ACC112 (cell line): ENCODE data around the gene PGF.
"Not testable (repeated sequence)": the region's sequence is repeated elsewhere in the genome, so short reads cannot be mapped to it uniquely, and the experiment has no call there.

Experiments
- H2AFZ ChIP-seq: fragments of 200-600 bp; sonication (generic); one replicate; pipeline ENCODE4 v1.6.0; 2017; ENCODE audit warnings: antibody characterized with exemption, low read length; ENCODE audit not compliant: unreplicated experiment
- H3K27ac ChIP-seq: fragments of 200-600 bp; sonication (generic); 2 replicates; pipeline ENCODE4 v1.5.1; 2014; ENCODE audit warnings: low read depth, mild to moderate bottlenecking, antibody characterized with exemption, low read length, moderate library complexity
- H3K27me3 ChIP-seq: fragments of 200-600 bp; sonication (generic); 2 replicates; pipeline ENCODE4 v1.6.1; 2014; ENCODE audit warnings: mild to moderate bottlenecking, antibody characterized with exemption, low read length, moderate library complexity, mixed read lengths; ENCODE audit not compliant: insufficient read depth
- H3K36me3 ChIP-seq: fragments of 200-600 bp; sonication (generic); 2 replicates; pipeline ENCODE4 v1.6.1; 2016; ENCODE audit warnings: mild to moderate bottlenecking, antibody characterized with exemption, low read length, moderate library complexity, mixed read lengths; ENCODE audit not compliant: insufficient read depth
- H3K4me1 ChIP-seq: fragments of 200-600 bp; sonication (generic); one replicate; pipeline ENCODE4 v1.6.1; 2016; ENCODE audit warnings: low read length, mixed read lengths; ENCODE audit not compliant: insufficient read depth, unreplicated experiment, control insufficient read depth
- H3K4me3 ChIP-seq: fragments of 200-600 bp; sonication (generic); 2 replicates; pipeline ENCODE4 v1.5.1; 2014; ENCODE audit warnings: mild to moderate bottlenecking, low read depth, low read length
- H3K79me2 ChIP-seq: fragments of 200-600 bp; sonication (generic); one replicate; pipeline ENCODE4 v1.6.0; 2016; ENCODE audit warnings: low read length; ENCODE audit not compliant: control insufficient read depth, unreplicated experiment, insufficient read depth

The PGF gene

GRCh38 chr14:74955229-74956026, at the start of gene PGF:
PGF (minus strand) TSS chr14:74955597; CDS start chr14:74955242, 355 bp downstream.
- Histone ChIP-seq H3K4me3 (peak within 1 kb of the TSS; percentile 77), H3K36me3 (no peaks in the 10 kb centered on the region), H3K4me1 (no peaks in the 10 kb centered on the region), H3K27ac (no peak within 1 kb of the TSS), H3K27me3 (peaks cover 3% of the 10 kb centered on the region; the same call in 1 of the 2 replicates), H2AFZ (peak within 1 kb of the TSS; percentile 40), H3K79me2 (no peaks in the 10 kb centered on the region)

- Histone ChIP-seq H3K4me1 (peaks cover 14% of the 10 kb centered on the region), H3K4me3 (peak overlapping the region; percentile 97), H3K79me2 (peaks cover 24% of the 10 kb centered on the region), H2AFZ (peak overlapping the region; percentile 85), H3K27me3 (no peaks in the 10 kb centered on the region), H3K36me3 (peaks cover 28% of the 10 kb centered on the region), H3K27ac (peak overlapping the region; percentile 10; the same call in 1 of the 2 replicates)
Measured at GRCh38 chr14:75003250-75004027, 48.0 kb upstream of the PGF start.

GRCh38 chr14:75002392-75003249, 47.2 kb upstream of the PGF start, which contains the start of gene EIF2B2:
EIF2B2 (plus strand) TSS chr14:75002921; CDS start chr14:75002991, 70 bp downstream.
- H3K4me3 ChIP-seq = peak within 1 kb of the TSS; percentile 97
- H3K27me3 ChIP-seq = no peaks in the 10 kb centered on the region
- H3K27ac ChIP-seq = peak within 1 kb of the TSS; percentile 45
- peaks cover 24% of the 10 kb centered on the region for H3K79me2 ChIP-seq
- H2AFZ ChIP-seq = peak within 1 kb of the TSS; percentile 89
- H3K4me1 ChIP-seq = peaks cover 14% of the 10 kb centered on the region
- H3K36me3 ChIP-seq = peaks cover 20% of the 10 kb centered on the region

- Histone ChIP-seq H3K27ac (peak overlapping the region; percentile 45), H3K79me2 (peaks cover 24% of the 10 kb centered on the region), H3K27me3 (no peaks in the 10 kb centered on the region), H3K4me3 (peak overlapping the region; percentile 97), H3K4me1 (peaks cover 14% of the 10 kb centered on the region), H2AFZ (peak overlapping the region; percentile 89), H3K36me3 (peaks cover 13% of the 10 kb centered on the region)
Measured at GRCh38 chr14:75001899-75002298, 46.5 kb upstream of the PGF start.

GRCh38 chr14:75001261-75001660, 45.9 kb upstream of the PGF start:
- H3K4me1 ChIP-seq = peaks cover 14% of the 10 kb centered on the region
- H3K79me2 ChIP-seq = peaks cover 24% of the 10 kb centered on the region
- H3K36me3 ChIP-seq = peaks cover 6% of the 10 kb centered on the region
- H3K4me3 ChIP-seq = no peak overlapping the region
- no peak overlapping the region for H2AFZ ChIP-seq
- no peak overlapping the region for H3K27ac ChIP-seq
- H3K27me3 ChIP-seq = no peaks in the 10 kb centered on the region

GRCh38 chr14:74995781-74996180, 40.4 kb upstream of the PGF start:
- not testable (repeated sequence) for H3K36me3 ChIP-seq, H3K4me1 ChIP-seq, H3K27me3 ChIP-seq, H3K79me2 ChIP-seq, H3K27ac ChIP-seq, H2AFZ ChIP-seq, H3K4me3 ChIP-seq

- H3K4me1 ChIP-seq, H3K36me3 ChIP-seq, H3K4me3 ChIP-seq, H3K27me3 ChIP-seq, H2AFZ ChIP-seq, H3K79me2 ChIP-seq, H3K27ac ChIP-seq: not testable (repeated sequence)
Measured at GRCh38 chr14:74994182-74994581, 38.8 kb upstream of the PGF start.

- Histone ChIP-seq H3K4me1 (peaks cover 12% of the 10 kb centered on the region), H3K36me3 (no peaks in the 10 kb centered on the region), H3K4me3 (no peak overlapping the region), H3K27ac (no peak overlapping the region), H3K27me3 (no peaks in the 10 kb centered on the region), H3K79me2 (no peaks in the 10 kb centered on the region), H2AFZ (no peak overlapping the region)
Measured at GRCh38 chr14:74988993-74989392, 33.6 kb upstream of the PGF start.

GRCh38 chr14:74988131-74988530, 32.7 kb upstream of the PGF start:
- H2AFZ ChIP-seq = no peak overlapping the region
- H3K27ac ChIP-seq = no peak overlapping the region; the same call in 1 of the 2 replicates
- H3K27me3 ChIP-seq = no peaks in the 10 kb centered on the region
- H3K36me3 ChIP-seq = no peaks in the 10 kb centered on the region
- peaks cover 12% of the 10 kb centered on the region for H3K4me1 ChIP-seq
- no peak overlapping the region for H3K4me3 ChIP-seq
- H3K79me2 ChIP-seq = no peaks in the 10 kb centered on the region

- no peak overlapping the region for H3K27ac ChIP-seq
- no peak overlapping the region for H3K4me3 ChIP-seq
- H3K36me3 ChIP-seq = no peaks in the 10 kb centered on the region
- H3K4me1 ChIP-seq = peaks cover 26% of the 10 kb centered on the region
- H3K79me2 ChIP-seq = no peaks in the 10 kb centered on the region
- no peaks in the 10 kb centered on the region for H3K27me3 ChIP-seq
- H2AFZ ChIP-seq = no peak overlapping the region
Measured at GRCh38 chr14:74985806-74986205, 30.4 kb upstream of the PGF start.
